ENCODE data around the gene HPS5.
"Not testable (repeated sequence)": the region's sequence is repeated elsewhere in the genome, so short reads cannot be mapped to it uniquely, and the experiment has no call there.

GRCh38 chr11:18269252-18269651 is 52.7 kb downstream of the HPS5 start:
- TF ChIP-seq, protein P1, sequence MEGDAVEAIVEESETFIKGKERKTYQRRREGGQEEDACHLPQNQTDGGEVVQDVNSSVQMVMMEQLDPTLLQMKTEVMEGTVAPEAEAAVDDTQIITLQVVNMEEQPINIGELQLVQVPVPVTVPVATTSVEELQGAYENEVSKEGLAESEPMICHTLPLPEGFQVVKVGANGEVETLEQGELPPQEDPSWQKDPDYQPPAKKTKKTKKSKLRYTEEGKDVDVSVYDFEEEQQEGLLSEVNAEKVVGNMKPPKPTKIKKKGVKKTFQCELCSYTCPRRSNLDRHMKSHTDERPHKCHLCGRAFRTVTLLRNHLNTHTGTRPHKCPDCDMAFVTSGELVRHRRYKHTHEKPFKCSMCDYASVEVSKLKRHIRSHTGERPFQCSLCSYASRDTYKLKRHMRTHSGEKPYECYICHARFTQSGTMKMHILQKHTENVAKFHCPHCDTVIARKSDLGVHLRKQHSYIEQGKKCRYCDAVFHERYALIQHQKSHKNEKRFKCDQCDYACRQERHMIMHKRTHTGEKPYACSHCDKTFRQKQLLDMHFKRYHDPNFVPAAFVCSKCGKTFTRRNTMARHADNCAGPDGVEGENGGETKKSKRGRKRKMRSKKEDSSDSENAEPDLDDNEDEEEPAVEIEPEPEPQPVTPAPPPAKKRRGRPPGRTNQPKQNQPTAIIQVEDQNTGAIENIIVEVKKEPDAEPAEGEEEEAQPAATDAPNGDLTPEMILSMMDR (IDR thresholded peaks at IDR 0.05) = not testable (repeated sequence)
- TF ChIP-seq POLR2A (IDR thresholded peaks at IDR 0.05) = not testable (repeated sequence)
